WTC11 (cell line): ENCODE data around the gene YTHDC1.

Experiments used
- NFYB ChIP-seq: sonication (generic); formaldehyde crosslinking; conservative IDR thresholded peaks from 2 replicates; pipeline ENCODE4 v1.8.0; 2022; ENCODE audit warnings: low read depth, missing genetic modification reagents
- TF ChIP-seq, protein P1 (sequence below): sonication (generic); formaldehyde crosslinking; IDR thresholded peaks from 2 replicates; pipeline ENCODE4 v1.8.1; 2022; ENCODE audit warnings: mild to moderate bottlenecking, missing genetic modification reagents, moderate library complexity, borderline replicate concordance
- TF ChIP-seq, protein P2 (sequence below): fragments of 200-600 bp; IDR thresholded peaks from 2 replicates; pipeline ENCODE4 v1.8.0; 2022; ENCODE audit warnings: antibody characterized with exemption
- TF ChIP-seq, protein P3 (sequence below): sonication (generic); formaldehyde crosslinking; IDR thresholded peaks from 2 replicates; pipeline ENCODE4 v1.8.0; 2022; ENCODE audit warnings: mild to moderate bottlenecking, missing genetic modification reagents
- TF ChIP-seq, protein P4 (sequence below): sonication (generic); formaldehyde crosslinking; conservative IDR thresholded peaks from 2 replicates; pipeline ENCODE4 v1.8.1; 2022; ENCODE audit warnings: mild to moderate bottlenecking, missing genetic modification reagents

DNA sequence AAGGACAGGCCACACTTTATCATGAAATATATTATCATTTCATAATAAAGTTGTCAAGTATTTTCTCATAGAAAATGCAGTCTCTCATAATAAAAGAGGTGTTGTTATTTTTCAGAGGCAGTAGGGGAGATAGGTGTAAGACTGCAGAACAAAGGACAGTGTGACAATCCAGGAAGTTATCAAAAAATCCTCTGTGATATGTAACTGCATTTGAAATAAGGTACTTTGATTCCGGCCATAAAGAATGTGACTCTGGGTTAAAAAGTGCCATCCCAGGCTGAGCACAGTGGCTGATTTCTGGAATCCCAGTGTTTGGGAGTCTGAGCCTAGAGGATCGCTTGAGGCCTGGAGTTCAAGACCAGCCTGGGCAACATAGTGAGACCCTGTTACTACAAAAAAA is 66.8 kb downstream of the YTHDC1 start:
- TF ChIP-seq NFYB (CRISPR knock-in tag): no peak
- TF ChIP-seq, protein P1, sequence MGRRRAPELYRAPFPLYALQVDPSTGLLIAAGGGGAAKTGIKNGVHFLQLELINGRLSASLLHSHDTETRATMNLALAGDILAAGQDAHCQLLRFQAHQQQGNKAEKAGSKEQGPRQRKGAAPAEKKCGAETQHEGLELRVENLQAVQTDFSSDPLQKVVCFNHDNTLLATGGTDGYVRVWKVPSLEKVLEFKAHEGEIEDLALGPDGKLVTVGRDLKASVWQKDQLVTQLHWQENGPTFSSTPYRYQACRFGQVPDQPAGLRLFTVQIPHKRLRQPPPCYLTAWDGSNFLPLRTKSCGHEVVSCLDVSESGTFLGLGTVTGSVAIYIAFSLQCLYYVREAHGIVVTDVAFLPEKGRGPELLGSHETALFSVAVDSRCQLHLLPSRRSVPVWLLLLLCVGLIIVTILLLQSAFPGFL (CRISPR knock-in tag): no peak
- TF ChIP-seq, protein P2, sequence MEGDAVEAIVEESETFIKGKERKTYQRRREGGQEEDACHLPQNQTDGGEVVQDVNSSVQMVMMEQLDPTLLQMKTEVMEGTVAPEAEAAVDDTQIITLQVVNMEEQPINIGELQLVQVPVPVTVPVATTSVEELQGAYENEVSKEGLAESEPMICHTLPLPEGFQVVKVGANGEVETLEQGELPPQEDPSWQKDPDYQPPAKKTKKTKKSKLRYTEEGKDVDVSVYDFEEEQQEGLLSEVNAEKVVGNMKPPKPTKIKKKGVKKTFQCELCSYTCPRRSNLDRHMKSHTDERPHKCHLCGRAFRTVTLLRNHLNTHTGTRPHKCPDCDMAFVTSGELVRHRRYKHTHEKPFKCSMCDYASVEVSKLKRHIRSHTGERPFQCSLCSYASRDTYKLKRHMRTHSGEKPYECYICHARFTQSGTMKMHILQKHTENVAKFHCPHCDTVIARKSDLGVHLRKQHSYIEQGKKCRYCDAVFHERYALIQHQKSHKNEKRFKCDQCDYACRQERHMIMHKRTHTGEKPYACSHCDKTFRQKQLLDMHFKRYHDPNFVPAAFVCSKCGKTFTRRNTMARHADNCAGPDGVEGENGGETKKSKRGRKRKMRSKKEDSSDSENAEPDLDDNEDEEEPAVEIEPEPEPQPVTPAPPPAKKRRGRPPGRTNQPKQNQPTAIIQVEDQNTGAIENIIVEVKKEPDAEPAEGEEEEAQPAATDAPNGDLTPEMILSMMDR: no peak
- TF ChIP-seq, protein P3, sequence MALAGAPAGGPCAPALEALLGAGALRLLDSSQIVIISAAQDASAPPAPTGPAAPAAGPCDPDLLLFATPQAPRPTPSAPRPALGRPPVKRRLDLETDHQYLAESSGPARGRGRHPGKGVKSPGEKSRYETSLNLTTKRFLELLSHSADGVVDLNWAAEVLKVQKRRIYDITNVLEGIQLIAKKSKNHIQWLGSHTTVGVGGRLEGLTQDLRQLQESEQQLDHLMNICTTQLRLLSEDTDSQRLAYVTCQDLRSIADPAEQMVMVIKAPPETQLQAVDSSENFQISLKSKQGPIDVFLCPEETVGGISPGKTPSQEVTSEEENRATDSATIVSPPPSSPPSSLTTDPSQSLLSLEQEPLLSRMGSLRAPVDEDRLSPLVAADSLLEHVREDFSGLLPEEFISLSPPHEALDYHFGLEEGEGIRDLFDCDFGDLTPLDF (CRISPR knock-in tag): no peak
- TF ChIP-seq, protein P4, sequence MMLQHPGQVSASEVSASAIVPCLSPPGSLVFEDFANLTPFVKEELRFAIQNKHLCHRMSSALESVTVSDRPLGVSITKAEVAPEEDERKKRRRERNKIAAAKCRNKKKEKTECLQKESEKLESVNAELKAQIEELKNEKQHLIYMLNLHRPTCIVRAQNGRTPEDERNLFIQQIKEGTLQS (CRISPR knock-in tag): no peak
